Fibroblast of peridontal ligament (primary cell): ENCODE results near the gene S100A7A.

Source experiments
- DNase-seq: peaks from one replicate; pipeline ENCODE4 v3.0.0-alpha.2; 2010; ENCODE audit errors: extremely low read depth

Gene S100A7A

GRCh38 chr1:153422450-153423068 lies 6.2 kb downstream of the S100A7A start:
- peak; percentile 62 for DNase-seq

GRCh38 chr1:153426809-153427208 lies 10.5 kb downstream of the S100A7A start:
- no peak for DNase-seq

GRCh38 chr1:153428073-153428638 lies 11.8 kb downstream of the S100A7A start:
- DNase-seq = no peak

- DNase-seq = no peak
These were observed 12.5 kb downstream of the S100A7A start for GRCh38 chr1:153428791-153429190.

GRCh38 chr1:153429266-153430165 lies 13.2 kb downstream of the S100A7A start:
- DNase-seq = no peak

- DNase-seq = no peak
These were observed 13.8 kb downstream of the S100A7A start for GRCh38 chr1:153430166-153430553.

GRCh38 chr1:153430561-153430960 lies 14.2 kb downstream of the S100A7A start:
- no peak for DNase-seq

GRCh38 chr1:153431002-153431401 lies 14.7 kb downstream of the S100A7A start:
- no peak for DNase-seq

GRCh38 chr1:153431427-153431826 lies 15.1 kb downstream of the S100A7A start:
- DNase-seq = no peak

GRCh38 chr1:153431928-153432327 lies 15.6 kb downstream of the S100A7A start:
- DNase-seq = no peak

GRCh38 chr1:153432874-153433681 lies 16.8 kb downstream of the S100A7A start:
- no peak for DNase-seq

GRCh38 chr1:153434746-153435455 lies 18.6 kb downstream of the S100A7A start:
- DNase-seq = no peak

- DNase-seq = no peak
These were observed 20.9 kb downstream of the S100A7A start for GRCh38 chr1:153437236-153437635.

GRCh38 chr1:153438599-153438998 lies 22.3 kb downstream of the S100A7A start:
- DNase-seq = no peak

- no peak for DNase-seq
These were observed 23.0 kb downstream of the S100A7A start for GRCh38 chr1:153439273-153439672.

GRCh38 chr1:153441238-153441755 lies 25.0 kb downstream of the S100A7A start:
- no peak for DNase-seq

GRCh38 chr1:153443486-153443885 lies 27.2 kb downstream of the S100A7A start:
- no peak for DNase-seq

- no peak for DNase-seq
These were observed 27.8 kb downstream of the S100A7A start for GRCh38 chr1:153444078-153444477.

GRCh38 chr1:153447498-153448170 lies 31.3 kb downstream of the S100A7A start:
- peak; percentile 46 for DNase-seq

- peak; percentile 18 for DNase-seq
These were observed 32.5 kb downstream of the S100A7A start for GRCh38 chr1:153448851-153449250.

GRCh38 chr1:153456396-153456795 lies 40.1 kb downstream of the S100A7A start:
- DNase-seq = no peak
